Effector CD4-positive, alpha-beta T cell (primary cell): ENCODE results near the gene ADGRG7.

Experiments
- DNase-seq: peaks from one replicate; pipeline ENCODE4 v3.0.0-alpha.2; 2020

Gene ADGRG7

GRCh38 chr3:100600181-100601042 lies 9.0 kb upstream of the ADGRG7 start:
- DNase-seq, result no peak

- no peak for DNase-seq
Observed at GRCh38 chr3:100602506-100603444, 6.6 kb upstream of the ADGRG7 start.

GRCh38 chr3:100603469-100603868 lies 5.9 kb upstream of the ADGRG7 start:
- DNase-seq, result no peak

GRCh38 chr3:100605358-100605757 lies 4.0 kb upstream of the ADGRG7 start:
- DNase-seq, result no peak

DNA sequence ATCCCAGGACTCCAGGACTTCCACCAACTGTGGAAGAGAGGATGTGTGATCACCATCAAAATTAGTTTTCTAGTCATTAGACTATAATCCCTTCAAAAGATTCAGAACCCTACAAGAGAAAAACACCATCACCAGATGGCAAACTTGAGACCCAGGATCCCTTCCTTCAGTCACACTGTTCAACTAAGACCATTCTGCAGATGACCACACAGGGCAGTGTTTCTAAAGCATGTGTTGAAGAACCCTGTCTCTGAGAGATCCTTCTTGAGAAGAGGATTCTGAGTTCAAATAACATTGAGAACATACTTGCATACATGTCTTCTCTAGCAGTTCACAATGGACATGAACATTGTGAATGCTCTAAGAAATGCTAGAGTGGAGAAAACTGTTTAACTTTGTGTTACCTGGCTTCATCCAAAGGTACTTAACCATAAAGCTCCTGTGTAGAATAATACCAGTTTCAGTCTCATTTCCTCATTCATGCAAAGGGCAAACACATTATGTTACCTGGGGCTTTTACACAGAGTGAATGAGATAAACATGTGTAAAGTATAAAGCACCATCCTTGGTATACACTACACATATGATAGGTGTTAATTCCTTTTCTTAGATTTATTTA lies 2.4 kb upstream of the ADGRG7 start:
- DNase-seq, result no peak

DNA sequence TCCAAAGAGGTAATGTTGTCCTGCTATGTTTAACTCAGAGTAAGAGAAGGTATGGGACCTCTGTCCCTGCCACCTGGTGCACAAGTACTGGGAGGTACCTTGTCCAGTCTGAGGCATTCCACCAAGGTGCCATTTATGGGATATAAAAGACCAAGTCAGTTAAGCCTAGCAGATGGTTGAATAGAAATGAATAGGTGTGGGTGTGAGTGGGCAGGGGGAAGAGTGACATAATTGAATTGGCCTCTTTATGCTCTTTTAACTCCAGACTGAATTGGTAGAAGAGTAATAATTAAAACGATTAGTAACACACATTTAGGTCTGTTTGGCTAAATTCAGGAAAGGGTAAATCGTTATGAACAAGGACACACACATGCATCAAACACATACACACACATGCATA lies 562 bp downstream of the ADGRG7 start:
- no peak for DNase-seq

GRCh38 chr3:100611221-100611620 lies 1.8 kb downstream of the ADGRG7 start:
- DNase-seq, result no peak

DNA sequence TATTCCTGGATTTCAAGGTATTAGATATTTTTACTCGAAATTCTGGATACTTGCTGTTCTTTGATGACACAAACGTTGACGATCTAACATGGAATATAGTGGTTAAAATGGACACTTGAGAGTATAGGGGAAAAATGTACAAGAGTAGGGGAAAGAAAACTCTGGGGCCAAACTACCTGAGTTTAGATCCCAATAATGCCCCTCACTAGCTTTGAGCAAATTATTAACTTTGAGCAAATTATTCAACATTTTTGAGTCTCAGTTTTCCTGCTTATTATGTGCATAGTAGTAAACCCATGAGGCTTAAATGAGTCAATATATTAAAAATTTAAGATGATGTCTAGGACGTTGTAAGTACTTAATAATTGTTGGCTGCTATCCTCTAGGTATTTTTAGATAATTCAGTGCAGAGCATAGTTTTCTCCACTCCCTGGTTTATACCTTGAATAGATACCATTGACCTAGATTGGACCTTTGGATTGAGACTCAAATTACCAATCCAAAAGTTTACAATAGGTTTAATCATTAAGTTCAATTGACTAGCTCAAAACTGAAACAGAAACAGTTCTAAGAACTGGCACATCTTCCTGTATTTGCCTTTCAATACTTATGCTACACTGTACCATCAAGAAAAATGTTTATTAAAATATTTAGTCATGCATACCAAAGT lies 4.5 kb downstream of the ADGRG7 start:
- no peak for DNase-seq

DNA sequence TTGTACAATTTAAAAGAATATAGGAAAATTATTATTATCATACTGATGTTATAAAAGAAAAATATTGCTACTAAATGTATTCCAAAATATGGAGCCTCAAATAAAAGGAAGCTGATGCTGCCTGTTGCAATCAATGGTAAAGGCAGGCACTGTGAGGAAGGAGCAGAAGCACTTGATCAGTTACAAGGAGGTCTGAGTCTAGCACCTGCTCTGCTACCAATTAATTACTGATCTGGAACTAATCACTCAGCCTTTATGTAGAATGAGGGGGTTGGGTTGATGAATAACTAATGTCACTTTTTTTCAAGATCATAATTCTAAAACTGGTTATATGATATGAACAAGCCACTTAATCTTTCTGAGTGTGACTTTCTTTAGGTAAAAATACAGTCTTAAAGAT lies 5.5 kb downstream of the ADGRG7 start:
- DNase-seq, result no peak

- no peak for DNase-seq
Observed at GRCh38 chr3:100615684-100616083, 6.3 kb downstream of the ADGRG7 start.

- no peak for DNase-seq
Observed at GRCh38 chr3:100621251-100621650, 11.8 kb downstream of the ADGRG7 start.

DNA sequence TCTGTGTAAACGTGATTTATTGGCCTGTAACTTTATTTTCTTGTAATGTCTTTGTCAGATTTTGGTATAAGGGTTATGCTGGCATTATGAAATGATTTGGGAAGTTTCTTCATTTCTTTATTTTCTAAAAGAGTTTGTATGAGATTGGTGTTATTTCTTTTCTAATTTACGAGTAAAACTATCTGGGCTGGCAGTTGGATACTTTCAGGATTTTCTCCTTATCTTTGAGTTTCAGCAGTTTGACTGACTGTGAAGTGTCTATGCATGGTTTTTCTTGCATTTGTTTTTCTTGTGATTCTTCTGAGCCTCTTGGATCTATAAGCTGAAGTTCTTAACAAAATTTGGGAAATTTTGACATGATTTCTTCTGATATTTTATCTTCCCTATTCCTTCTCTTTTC lies 18.1 kb downstream of the ADGRG7 start:
- DNase-seq, result no peak

DNA sequence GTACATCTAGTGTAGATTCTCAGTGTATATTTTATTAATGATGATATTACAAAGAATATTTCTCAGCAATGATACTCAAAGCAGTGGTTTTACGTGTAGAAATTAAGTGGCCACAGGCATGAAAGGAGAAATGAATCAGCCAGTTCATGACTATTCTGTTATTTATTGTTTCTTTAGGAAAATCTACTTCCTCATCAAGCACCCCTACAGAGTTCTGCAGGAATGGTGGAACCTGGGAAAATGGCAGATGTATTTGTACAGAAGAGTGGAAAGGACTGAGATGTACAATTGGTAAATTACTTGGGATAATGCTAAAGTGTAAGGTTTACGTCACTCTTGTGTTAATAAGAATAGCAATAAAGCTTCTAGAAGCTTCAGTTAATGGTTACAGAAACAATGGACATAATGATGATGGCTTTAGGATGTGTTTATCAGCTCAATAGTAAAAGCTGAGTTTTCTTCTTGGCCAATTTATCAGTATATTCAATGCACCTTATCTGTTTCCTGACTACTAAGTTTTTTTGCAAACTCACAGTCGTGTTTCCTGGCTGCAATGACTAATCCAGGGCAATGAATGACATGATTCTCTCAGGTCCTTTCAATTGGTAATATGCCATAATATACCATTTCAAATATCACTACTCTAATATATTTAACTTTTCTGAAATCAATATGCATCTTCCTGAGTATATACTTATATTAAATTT lies 20.2 kb downstream of the ADGRG7 start:
- DNase-seq, result no peak

- DNase-seq, result no peak
Observed at GRCh38 chr3:100630664-100631063, 21.3 kb downstream of the ADGRG7 start.

GRCh38 chr3:100631236-100631635 lies 21.8 kb downstream of the ADGRG7 start:
- DNase-seq, result no peak

- DNase-seq, result no peak
Observed at GRCh38 chr3:100634493-100635272, 25.3 kb downstream of the ADGRG7 start.

- no peak for DNase-seq
Observed at GRCh38 chr3:100635273-100635701, 25.9 kb downstream of the ADGRG7 start.

GRCh38 chr3:100637197-100637631 lies 27.8 kb downstream of the ADGRG7 start:
- no peak for DNase-seq

GRCh38 chr3:100640633-100641032 lies 31.2 kb downstream of the ADGRG7 start:
- DNase-seq, result no peak

DNA sequence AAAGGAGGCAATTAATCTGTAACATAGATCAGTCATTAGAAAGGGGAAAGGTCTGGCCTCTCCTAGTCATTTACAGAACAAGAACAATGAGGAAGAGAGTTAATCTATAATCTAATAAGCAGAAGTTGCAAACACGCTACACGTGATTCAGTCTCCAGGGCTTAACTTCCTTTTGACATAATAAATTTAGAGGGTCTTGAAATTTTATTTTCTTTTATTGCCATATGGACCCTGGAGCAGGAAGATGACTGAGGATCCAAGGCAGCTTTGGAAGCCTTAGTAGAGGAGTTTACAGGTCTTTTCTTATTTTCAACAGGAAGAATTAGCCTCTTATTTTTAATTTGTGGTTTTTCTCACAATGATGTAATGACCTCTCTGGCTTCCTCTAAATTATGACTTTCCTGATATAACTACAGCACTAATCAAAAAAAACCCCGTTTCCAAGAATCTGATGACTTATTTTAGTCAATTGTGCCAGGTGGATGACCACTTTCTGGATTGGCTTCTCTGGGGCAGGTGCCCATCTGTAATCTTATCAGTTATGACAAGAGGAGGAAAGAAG lies 32.2 kb downstream of the ADGRG7 start:
- DNase-seq, result no peak

DNA sequence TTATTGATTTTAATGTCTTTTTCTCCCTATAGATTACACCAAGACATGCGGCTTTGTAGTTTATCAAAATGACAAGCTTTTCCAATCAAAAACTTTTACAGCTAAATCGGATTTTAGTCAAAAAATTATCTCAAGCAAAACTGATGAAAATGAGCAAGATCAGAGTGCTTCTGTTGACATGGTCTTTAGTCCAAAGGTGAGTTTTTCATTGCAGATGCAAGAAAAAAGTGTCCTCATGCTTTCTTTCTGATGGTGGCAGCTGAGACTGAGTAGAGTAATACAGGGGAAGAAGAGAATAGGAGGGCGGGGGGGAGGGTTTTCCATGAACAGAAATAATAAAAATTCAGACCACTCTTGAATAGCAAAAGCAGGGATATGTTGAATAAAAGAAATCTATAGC lies 36.5 kb downstream of the ADGRG7 start:
- no peak for DNase-seq
